C4-2B (cell line): Measurements from ENCODE around the gene CTAG1A.

Experiments used
- ZFX ChIP-seq: fragments of 450-650 bp; IDR thresholded peaks from 2 replicates; pipeline ENCODE4 v1.6.1; 2017
- TF ChIP-seq, protein P1 (sequence below): fragments of 450-650 bp; conservative IDR thresholded peaks from 2 replicates; pipeline ENCODE4 v1.5.1; 2017; ENCODE audit warnings: mild to moderate bottlenecking

DNA sequence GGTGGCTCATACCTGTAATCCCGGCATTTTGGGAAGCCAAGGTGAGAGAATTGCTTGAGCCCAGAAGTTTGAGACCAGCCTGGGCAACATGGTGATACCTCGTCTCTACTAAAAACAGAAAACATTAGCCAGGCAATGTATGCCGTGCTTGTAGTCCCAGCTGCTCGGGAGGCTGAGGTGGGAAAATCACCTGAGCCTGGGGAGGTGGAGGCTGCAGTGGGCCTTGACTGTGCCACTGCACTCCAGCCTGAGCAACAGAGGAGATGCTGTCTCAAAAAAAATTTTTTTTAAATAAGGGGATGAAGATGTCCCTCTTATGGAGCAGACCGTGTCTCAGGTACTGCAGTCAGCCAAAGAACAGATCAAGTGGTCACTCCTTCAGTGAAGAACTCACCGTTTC lies 20.6 kb downstream of the CTAG1A start:
- TF ChIP-seq, protein P1, sequence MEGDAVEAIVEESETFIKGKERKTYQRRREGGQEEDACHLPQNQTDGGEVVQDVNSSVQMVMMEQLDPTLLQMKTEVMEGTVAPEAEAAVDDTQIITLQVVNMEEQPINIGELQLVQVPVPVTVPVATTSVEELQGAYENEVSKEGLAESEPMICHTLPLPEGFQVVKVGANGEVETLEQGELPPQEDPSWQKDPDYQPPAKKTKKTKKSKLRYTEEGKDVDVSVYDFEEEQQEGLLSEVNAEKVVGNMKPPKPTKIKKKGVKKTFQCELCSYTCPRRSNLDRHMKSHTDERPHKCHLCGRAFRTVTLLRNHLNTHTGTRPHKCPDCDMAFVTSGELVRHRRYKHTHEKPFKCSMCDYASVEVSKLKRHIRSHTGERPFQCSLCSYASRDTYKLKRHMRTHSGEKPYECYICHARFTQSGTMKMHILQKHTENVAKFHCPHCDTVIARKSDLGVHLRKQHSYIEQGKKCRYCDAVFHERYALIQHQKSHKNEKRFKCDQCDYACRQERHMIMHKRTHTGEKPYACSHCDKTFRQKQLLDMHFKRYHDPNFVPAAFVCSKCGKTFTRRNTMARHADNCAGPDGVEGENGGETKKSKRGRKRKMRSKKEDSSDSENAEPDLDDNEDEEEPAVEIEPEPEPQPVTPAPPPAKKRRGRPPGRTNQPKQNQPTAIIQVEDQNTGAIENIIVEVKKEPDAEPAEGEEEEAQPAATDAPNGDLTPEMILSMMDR: no peak
- TF ChIP-seq ZFX: no peak
